Neural progenitor cell (in vitro differentiated cells): ENCODE data around the gene PPIE.
A peak's percentile ranks its signal among the peaks of the same experiment; 100 is the strongest.

ENCODE experiments used
- EZH2 ChIP-seq: fragments of 200-600 bp; sonication (generic); IDR thresholded peaks from 2 replicates; pipeline ENCODE4 v1.6.1; 2017; ENCODE audit warnings: antibody characterized with exemption, mild to moderate bottlenecking, moderate library complexity
- EZH2phosphoT487 ChIP-seq: fragments of 200-600 bp; sonication (generic); IDR thresholded peaks from 2 replicates; pipeline ENCODE4 v1.6.1; 2017; ENCODE audit warnings: antibody characterized with exemption
- TF ChIP-seq, protein P1 (sequence below): fragments of 200-600 bp; sonication (generic); IDR thresholded peaks from 2 replicates; pipeline ENCODE4 v1.5.1; 2017; ENCODE audit warnings: antibody characterized with exemption, mild to moderate bottlenecking

DNA sequence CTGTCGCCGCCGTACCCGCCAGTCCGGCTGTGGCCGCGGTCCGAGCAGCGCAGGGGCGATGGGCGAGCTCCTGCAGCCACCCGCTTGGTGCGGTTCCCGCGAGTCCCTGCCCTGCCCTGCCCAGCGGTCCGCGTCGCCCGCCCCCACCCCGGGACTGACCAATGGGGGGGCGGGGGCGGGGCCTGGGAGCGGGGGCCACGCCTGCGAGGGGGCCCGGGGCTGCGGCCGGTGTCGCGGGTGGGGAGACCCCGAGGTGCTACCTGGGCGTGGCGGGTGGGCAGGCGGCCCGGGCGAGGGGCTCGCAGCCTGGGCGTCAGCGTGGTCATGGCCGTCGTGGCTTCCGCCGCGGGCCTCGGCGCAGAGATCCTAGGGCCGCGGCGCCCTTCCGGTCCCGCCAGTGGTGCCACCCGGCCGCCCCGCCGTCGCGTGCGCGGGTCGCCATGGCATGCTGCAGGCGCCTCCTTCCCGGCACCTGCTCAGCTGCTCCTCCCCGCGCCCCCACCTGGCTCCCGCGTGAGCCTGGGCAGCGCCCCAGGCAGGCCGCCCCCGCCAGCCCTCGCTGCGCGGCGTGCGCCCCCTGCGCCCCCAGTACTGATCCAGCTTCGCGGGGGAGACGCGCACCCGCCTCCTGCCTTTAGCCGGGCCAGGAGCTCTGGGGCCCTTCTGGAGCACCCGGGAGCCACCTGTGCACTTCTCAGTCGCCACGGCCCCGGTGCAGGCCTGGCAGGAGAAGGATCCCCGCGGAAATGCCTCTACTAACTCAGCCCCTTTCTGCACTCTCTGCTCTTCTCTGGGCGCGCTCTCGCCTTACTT lies 50.3 kb downstream of the PPIE start, which contains the start of gene BMP8B:
- TF ChIP-seq, protein P1, sequence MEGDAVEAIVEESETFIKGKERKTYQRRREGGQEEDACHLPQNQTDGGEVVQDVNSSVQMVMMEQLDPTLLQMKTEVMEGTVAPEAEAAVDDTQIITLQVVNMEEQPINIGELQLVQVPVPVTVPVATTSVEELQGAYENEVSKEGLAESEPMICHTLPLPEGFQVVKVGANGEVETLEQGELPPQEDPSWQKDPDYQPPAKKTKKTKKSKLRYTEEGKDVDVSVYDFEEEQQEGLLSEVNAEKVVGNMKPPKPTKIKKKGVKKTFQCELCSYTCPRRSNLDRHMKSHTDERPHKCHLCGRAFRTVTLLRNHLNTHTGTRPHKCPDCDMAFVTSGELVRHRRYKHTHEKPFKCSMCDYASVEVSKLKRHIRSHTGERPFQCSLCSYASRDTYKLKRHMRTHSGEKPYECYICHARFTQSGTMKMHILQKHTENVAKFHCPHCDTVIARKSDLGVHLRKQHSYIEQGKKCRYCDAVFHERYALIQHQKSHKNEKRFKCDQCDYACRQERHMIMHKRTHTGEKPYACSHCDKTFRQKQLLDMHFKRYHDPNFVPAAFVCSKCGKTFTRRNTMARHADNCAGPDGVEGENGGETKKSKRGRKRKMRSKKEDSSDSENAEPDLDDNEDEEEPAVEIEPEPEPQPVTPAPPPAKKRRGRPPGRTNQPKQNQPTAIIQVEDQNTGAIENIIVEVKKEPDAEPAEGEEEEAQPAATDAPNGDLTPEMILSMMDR: no peak
- peak; percentile 95 for TF ChIP-seq EZH2
- TF ChIP-seq EZH2phosphoT487: peak; percentile 89
